Stimulated activated CD8-positive, alpha-beta memory T cell treated with anti-CD3 and anti-CD28 coated beads, Interleukin-7, amount 100 ng/mL, for 48 hours (primary cell): ENCODE data around the gene TNK1.

Experiments
- DNase-seq, 2 donors: peaks; one replicate each; pipeline ENCODE4 v3.0.0-alpha.2; 2020; ENCODE audit warnings: low read depth in 1 of 2; ENCODE audit errors: extremely low read depth in 1 of 2

Gene TNK1

DNA sequence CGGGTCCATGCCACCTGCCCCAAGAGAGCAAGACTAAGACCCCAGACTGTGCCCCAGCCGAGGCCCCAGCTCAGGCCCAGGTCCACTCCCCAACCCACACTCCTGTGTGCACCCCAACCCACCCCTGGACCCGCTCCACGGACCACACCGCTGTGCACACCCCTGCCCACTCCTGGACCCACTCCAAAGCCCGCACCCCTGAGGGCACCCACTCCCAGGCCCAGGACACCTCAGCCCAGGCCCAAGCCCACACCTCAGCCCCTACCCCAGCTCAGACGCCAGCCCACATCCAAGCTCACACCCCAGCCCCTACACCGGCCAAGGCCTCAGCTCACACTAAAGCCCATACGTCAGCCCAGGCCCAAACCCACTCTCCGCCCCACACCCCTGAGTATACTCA is 48.8 kb downstream of the TNK1 start:
- no peak for DNase-seq

GRCh38 chr17:7431231-7431630 is 50.3 kb downstream of the TNK1 start:
- DNase-seq = no peak

DNA sequence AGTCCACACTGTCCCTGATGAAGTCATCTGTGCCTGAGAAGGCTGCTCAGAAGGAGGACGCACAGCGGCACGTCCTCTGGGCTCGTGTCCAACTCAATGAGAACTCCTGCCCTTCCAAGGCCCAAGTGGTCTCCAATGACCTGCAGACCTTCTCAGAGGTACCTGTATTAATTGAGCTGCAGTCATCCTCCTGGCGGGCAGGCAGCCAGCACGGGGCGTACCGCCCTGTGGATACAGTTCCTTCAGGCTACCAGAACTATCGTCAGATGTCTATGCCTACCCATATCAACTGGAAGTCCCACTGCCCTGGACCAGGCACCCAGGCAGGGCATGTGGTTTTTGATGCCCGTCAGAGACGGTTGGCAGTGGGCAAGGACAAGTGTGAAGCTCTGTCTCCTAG is 51.4 kb downstream of the TNK1 start:
- no peak for DNase-seq

DNA sequence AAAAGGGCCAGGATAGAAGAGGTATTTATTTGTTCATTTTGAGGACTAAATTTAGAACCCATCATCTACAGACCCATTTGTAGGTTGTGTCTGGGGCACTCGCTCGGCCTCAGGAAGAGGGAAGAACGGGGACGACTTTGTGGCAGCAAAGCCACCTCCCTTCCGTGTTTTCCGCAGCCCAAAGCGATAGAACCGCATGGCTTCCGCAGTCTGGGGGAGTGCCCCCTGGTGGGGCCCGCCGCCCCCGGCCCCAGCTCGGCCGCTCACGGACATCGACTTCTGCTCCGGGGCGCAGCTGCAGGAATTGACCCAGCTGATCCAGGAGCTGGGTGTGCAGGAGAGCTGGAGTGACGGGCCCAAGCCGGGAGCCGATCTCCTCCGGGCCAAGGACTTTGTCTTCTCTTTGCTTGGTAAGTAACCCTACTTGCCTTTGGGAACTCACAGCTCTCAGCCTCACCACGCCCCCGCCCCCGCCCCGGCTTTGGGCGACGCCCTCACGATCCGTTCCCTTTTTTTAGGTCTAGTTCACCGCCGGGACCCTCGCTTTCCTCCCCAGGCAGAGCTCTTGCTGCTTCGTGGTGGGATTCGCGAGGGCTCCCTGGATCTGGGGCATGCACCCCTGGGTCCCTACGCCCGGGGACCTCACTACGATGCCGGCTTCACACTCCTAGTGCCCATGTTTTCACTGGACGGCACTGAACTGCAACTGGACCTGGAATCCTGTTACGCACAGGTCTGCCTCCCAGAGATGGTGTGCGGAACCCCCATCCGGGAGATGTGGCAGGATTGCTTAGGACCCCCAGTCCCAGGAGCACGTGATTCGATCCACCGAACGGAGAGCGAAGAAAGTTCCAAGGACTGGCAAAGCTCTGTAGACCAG is 55.0 kb downstream of the TNK1 start:
- peak; percentile 30 to 41 for DNase-seq

DNA sequence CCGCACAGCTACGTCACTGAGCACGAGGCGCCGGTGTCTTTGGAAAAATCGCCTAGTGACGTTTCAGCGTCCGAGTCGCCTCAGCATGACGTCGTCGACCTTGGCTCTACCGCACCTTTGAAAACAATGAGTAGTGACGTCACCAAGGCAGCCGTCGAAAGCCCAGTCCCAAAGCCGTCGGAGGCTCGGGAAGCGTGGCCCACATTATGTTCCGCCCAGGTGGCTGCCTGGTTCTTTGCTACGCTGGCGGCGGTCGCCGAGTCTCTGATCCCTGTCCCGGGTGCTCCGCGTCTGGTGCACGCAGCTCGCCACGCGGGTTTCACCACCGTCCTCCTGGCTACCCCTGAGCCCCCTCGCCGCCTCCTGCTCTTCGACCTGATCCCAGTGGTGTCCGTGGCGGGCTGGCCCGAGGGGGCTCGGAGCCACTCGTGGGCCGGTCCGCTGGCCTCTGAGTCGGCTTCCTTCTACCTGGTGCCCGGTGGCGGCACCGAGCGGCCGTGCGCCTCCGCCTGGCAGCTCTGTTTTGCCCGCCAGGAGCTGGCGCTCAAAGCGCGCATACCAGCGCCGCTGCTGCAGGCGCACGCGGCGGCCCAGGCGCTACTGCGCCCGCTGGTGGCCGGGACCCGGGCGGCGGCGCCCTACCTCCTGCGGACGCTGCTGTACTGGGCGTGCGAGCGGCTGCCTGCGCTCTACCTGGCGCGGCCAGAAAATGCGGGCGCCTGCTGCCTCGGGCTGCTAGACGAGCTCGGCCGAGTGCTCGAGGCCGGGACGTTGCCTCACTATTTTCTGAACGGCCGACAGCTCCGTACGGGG is 55.9 kb downstream of the TNK1 start:
- peak; percentile 70 for DNase-seq

GRCh38 chr17:7437369-7437863 is 56.5 kb downstream of the TNK1 start:
- DNase-seq = no peak

- peak in 1 of 2 donors; percentile 45 for DNase-seq
Measured at GRCh38 chr17:7437950-7438614, 57.2 kb downstream of the TNK1 start.

DNA sequence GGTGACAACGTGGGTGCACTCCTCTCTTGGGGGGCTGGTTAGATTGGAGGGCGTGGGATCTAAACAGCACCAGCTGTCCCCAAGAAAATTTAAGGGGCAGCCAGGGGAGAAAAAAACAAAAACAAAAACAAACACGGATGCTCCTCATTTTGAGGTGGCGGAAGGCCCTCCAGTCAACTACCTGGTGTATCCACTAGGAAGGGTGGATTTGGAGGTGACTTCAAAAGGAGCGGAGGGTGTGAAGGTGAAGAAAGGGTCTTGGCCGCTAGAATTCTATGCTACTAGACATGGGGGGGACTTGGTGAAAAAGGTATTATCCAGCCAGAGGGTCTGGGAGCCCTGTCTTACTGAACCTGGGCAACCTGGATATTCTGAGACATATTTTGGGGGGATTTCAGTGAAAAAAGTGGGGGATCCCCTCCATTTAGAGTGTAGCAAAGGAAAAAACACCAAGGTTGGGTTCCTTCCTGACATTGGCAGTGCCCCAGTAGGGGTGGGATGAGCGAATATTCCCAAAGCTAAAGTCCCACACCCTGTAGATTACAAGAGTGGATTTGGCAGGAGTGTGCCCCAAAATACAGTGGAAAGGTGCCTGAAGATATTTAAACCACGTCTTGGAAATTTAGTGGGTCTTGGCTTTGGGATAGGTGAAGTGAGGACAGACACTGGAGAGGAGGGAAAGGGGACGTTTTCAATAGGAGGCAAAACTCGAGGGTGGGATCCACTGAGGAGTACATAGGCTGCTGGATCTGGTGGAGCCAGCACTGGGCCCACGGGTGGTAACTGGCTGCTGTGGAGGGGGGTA is 58.0 kb downstream of the TNK1 start:
- DNase-seq = no peak
